ENCODE measurements around the gene DUSP8. TPM values are rescaled to one million over a fixed set of nuclear protein-coding genes. Genes with fewer than 3 reads are reported as not detected.

DUSP8 gene
- total RNA-seq, 3 donors from 2014 or later = 5.4 to 6.0 (median 5.7) TPM

- H3K4me3 Mint-ChIP-seq = no peak overlapping the region
- ATAC-seq = no peak
- no peaks in the 10 kb centered on the region for H3K36me3 Mint-ChIP-seq (ENCODE audit: insufficient read depth)
- H3K4me1 Mint-ChIP-seq (ENCODE audit: low read depth) = peaks cover 2% of the 10 kb centered on the region
- no peak for DNase-seq
- peaks cover 33% of the 10 kb centered on the region for H3K27me3 Mint-ChIP-seq (ENCODE audit: low read depth)
- H3K9me3 Mint-ChIP-seq = no peaks in the 10 kb centered on the region
Measured at GRCh38 chr11:1544536-1544935, 27.5 kb downstream of the DUSP8 start.

GRCh38 chr11:1543606-1544263 lies 28.3 kb downstream of the DUSP8 start:
- DNase-seq (no peak), ATAC-seq (no peak)
- Mint-ChIP-seq H3K4me1 (ENCODE audit: low read depth) (peaks cover 2% of the 10 kb centered on the region), H3K27me3 (ENCODE audit: low read depth) (peaks cover 27% of the 10 kb centered on the region), H3K9me3 (no peaks in the 10 kb centered on the region), H3K4me3 (no peak overlapping the region), H3K36me3 (ENCODE audit: insufficient read depth) (no peaks in the 10 kb centered on the region)

- Mint-ChIP-seq H3K4me3 (no peak overlapping the region), H3K36me3 (ENCODE audit: insufficient read depth) (no peaks in the 10 kb centered on the region), H3K27me3 (ENCODE audit: low read depth) (peaks cover 23% of the 10 kb centered on the region), H3K4me1 (ENCODE audit: low read depth) (no peaks in the 10 kb centered on the region), H3K9me3 (no peaks in the 10 kb centered on the region)
- DNase-seq (no peak), ATAC-seq (no peak)
Measured at GRCh38 chr11:1542267-1542666, 29.8 kb downstream of the DUSP8 start.

GRCh38 chr11:1541474-1542204 lies 30.4 kb downstream of the DUSP8 start:
- Mint-ChIP-seq H3K36me3 (ENCODE audit: insufficient read depth) (no peaks in the 10 kb centered on the region), H3K4me3 (no peak overlapping the region), H3K4me1 (ENCODE audit: low read depth) (peaks cover 2% of the 10 kb centered on the region), H3K9me3 (no peaks in the 10 kb centered on the region), H3K27me3 (ENCODE audit: low read depth) (peaks cover 23% of the 10 kb centered on the region)
- DNase-seq = no peak
- ATAC-seq = no peak

GRCh38 chr11:1540074-1540473 lies 32.0 kb downstream of the DUSP8 start:
- Mint-ChIP-seq H3K9me3 (no peaks in the 10 kb centered on the region), H3K27me3 (ENCODE audit: low read depth) (peaks cover 9% of the 10 kb centered on the region), H3K4me1 (ENCODE audit: low read depth) (peaks cover 10% of the 10 kb centered on the region), H3K36me3 (ENCODE audit: insufficient read depth) (peaks cover 3% of the 10 kb centered on the region), H3K4me3 (no peak overlapping the region)
- ATAC-seq (no peak), DNase-seq (no peak)

GRCh38 chr11:1538153-1538552 lies 33.9 kb downstream of the DUSP8 start:
- no peak overlapping the region for H3K4me3 Mint-ChIP-seq
- H3K9me3 Mint-ChIP-seq = no peaks in the 10 kb centered on the region
- peaks cover 3% of the 10 kb centered on the region for H3K36me3 Mint-ChIP-seq (ENCODE audit: insufficient read depth)
- no peak for ATAC-seq
- peaks cover 2% of the 10 kb centered on the region for H3K27me3 Mint-ChIP-seq (ENCODE audit: low read depth)
- no peak for DNase-seq
- H3K4me1 Mint-ChIP-seq (ENCODE audit: low read depth) = peaks cover 20% of the 10 kb centered on the region

- ATAC-seq (no peak), DNase-seq (no peak)
- no peak overlapping the region for H3K4me3 Mint-ChIP-seq
- peaks cover 2% of the 10 kb centered on the region for H3K27me3 Mint-ChIP-seq (ENCODE audit: low read depth)
- H3K36me3 Mint-ChIP-seq (ENCODE audit: insufficient read depth) = peaks cover 5% of the 10 kb centered on the region
- H3K4me1 Mint-ChIP-seq (ENCODE audit: low read depth) = peaks cover 34% of the 10 kb centered on the region
- H3K9me3 Mint-ChIP-seq = no peaks in the 10 kb centered on the region
Measured at GRCh38 chr11:1536065-1536843, 35.8 kb downstream of the DUSP8 start.

- H3K27me3 Mint-ChIP-seq (ENCODE audit: low read depth) = peaks cover 2% of the 10 kb centered on the region
- H3K36me3 Mint-ChIP-seq (ENCODE audit: insufficient read depth) = peaks cover 5% of the 10 kb centered on the region
- DNase-seq (no peak), ATAC-seq (no peak)
- no peaks in the 10 kb centered on the region for H3K9me3 Mint-ChIP-seq
- H3K4me1 Mint-ChIP-seq (ENCODE audit: low read depth) = peaks cover 42% of the 10 kb centered on the region
- no peak overlapping the region for H3K4me3 Mint-ChIP-seq
Measured at GRCh38 chr11:1534682-1535081, 37.4 kb downstream of the DUSP8 start.

- H3K4me3 Mint-ChIP-seq = no peak overlapping the region
- H3K36me3 Mint-ChIP-seq (ENCODE audit: insufficient read depth) = peaks cover 5% of the 10 kb centered on the region
- H3K9me3 Mint-ChIP-seq = no peaks in the 10 kb centered on the region
Measured at GRCh38 chr11:1534171-1534570, 37.9 kb downstream of the DUSP8 start.

GRCh38 chr11:1533342-1533725 lies 38.7 kb downstream of the DUSP8 start:
- H3K4me3 Mint-ChIP-seq = no peak overlapping the region
- ATAC-seq = no peak
- no peaks in the 10 kb centered on the region for H3K9me3 Mint-ChIP-seq
- peaks cover 5% of the 10 kb centered on the region for H3K36me3 Mint-ChIP-seq (ENCODE audit: insufficient read depth)
- no peak for DNase-seq
- H3K27me3 Mint-ChIP-seq (ENCODE audit: low read depth) = no peaks in the 10 kb centered on the region
- peaks cover 51% of the 10 kb centered on the region for H3K4me1 Mint-ChIP-seq (ENCODE audit: low read depth)

More at GRCh38 chr11:1534171-1534570, 37.9 kb downstream of the DUSP8 start:
- Mint-ChIP-seq H3K27me3 (ENCODE audit: low read depth) (peaks cover 2% of the 10 kb centered on the region), H3K4me1 (ENCODE audit: low read depth) (peaks cover 45% of the 10 kb centered on the region)
- DNase-seq (no peak), ATAC-seq (no peak)

- Mint-ChIP-seq H3K4me1 (ENCODE audit: low read depth) (peaks cover 56% of the 10 kb centered on the region), H3K9me3 (no peaks in the 10 kb centered on the region), H3K27me3 (ENCODE audit: low read depth) (no peaks in the 10 kb centered on the region), H3K4me3 (no peak overlapping the region), H3K36me3 (ENCODE audit: insufficient read depth) (peaks cover 5% of the 10 kb centered on the region)
- DNase-seq (no peak), ATAC-seq (no peak)
Measured at GRCh38 chr11:1532606-1533341, 39.3 kb downstream of the DUSP8 start.

GRCh38 chr11:1532014-1532586 lies 40.0 kb downstream of the DUSP8 start:
- peaks cover 5% of the 10 kb centered on the region for H3K36me3 Mint-ChIP-seq (ENCODE audit: insufficient read depth)
- no peaks in the 10 kb centered on the region for H3K27me3 Mint-ChIP-seq (ENCODE audit: low read depth)
- no peak for DNase-seq
- no peak for ATAC-seq
- H3K4me1 Mint-ChIP-seq (ENCODE audit: low read depth) = peaks cover 56% of the 10 kb centered on the region
- no peak overlapping the region for H3K4me3 Mint-ChIP-seq
- no peaks in the 10 kb centered on the region for H3K9me3 Mint-ChIP-seq

GRCh38 chr11:1531449-1532013 lies 40.5 kb downstream of the DUSP8 start:
- Mint-ChIP-seq H3K4me1 (ENCODE audit: low read depth) (peaks cover 54% of the 10 kb centered on the region), H3K27me3 (ENCODE audit: low read depth) (no peaks in the 10 kb centered on the region), H3K36me3 (ENCODE audit: insufficient read depth) (peaks cover 5% of the 10 kb centered on the region), H3K9me3 (no peaks in the 10 kb centered on the region), H3K4me3 (no peak overlapping the region)
- no peak for ATAC-seq
- no peak for DNase-seq
